Esophagus muscularis mucosa (tissue), 4 donors: ENCODE results near the gene NUP93.

Experiments used
- EP300 ChIP-seq: sonication (generic); formaldehyde crosslinking; IDR thresholded peaks from one replicate; pipeline ENCODE4 v1.6.1; 2017; ENCODE audit warnings: antibody characterized with exemption
- POLR2A ChIP-seq: fragments of 450-650 bp; IDR thresholded peaks from one replicate; pipeline ENCODE4 v1.6.1; 2017; ENCODE audit warnings: antibody characterized with exemption, moderate library complexity, mild to moderate bottlenecking, low read depth
- TF ChIP-seq, protein P1 (sequence below), 3 experiments: fragments of 200-600 bp in 2 of 3; fragments of 450-650 bp in 1 of 3; sonication (generic) in 2 of 3; IDR thresholded peaks; one replicate each; pipeline ENCODE4 v1.5.1; 2017 to 2019; ENCODE audit warnings: antibody characterized with exemption in 3 of 3, mild to moderate bottlenecking in 2 of 3, moderate library complexity in 1 of 3

DNA sequence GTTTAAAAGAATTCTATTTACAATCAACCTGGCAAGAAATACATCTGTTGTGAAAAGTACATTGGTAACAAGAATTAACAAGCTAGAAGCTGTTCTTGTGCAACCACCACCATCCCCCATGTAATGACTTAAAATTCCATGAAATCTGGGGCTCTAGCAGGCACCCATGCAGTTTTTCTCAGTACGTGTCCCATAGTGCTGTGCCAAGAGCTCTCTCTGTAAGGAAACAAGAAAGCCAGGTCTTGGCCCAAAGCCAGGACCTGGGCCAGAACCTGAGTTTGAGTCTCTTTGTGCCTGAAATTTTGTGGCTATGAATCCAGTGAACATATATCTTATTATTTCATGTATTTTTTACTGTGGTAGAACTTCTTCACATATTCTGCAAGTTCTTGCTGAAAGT lies 46.6 kb downstream of the NUP93 start:
- TF ChIP-seq, protein P1, sequence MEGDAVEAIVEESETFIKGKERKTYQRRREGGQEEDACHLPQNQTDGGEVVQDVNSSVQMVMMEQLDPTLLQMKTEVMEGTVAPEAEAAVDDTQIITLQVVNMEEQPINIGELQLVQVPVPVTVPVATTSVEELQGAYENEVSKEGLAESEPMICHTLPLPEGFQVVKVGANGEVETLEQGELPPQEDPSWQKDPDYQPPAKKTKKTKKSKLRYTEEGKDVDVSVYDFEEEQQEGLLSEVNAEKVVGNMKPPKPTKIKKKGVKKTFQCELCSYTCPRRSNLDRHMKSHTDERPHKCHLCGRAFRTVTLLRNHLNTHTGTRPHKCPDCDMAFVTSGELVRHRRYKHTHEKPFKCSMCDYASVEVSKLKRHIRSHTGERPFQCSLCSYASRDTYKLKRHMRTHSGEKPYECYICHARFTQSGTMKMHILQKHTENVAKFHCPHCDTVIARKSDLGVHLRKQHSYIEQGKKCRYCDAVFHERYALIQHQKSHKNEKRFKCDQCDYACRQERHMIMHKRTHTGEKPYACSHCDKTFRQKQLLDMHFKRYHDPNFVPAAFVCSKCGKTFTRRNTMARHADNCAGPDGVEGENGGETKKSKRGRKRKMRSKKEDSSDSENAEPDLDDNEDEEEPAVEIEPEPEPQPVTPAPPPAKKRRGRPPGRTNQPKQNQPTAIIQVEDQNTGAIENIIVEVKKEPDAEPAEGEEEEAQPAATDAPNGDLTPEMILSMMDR (IDR thresholded peaks at IDR 0.05), result no peak
- no peak for TF ChIP-seq EP300
- TF ChIP-seq POLR2A, result no peak
